Activated CD4-positive, alpha-beta memory T cell treated with anti-CD3 and anti-CD28 coated beads, Interleukin-2, amount 10 ng/mL, durations not matched to agents 7 days and 5 days (primary cell): ENCODE measurements around the gene TMEM202. TPM values are rescaled to one million over a fixed set of nuclear protein-coding genes. Genes with fewer than 3 reads are reported as not detected.

ENCODE experiments used
- CTCF ChIA-PET: fragments of 350-600 bp; sonication (Branson Sonifier 250); formaldehyde crosslinking; loops from one replicate; lab custom pipeline; 2021; ENCODE audit warnings: antibody characterized with exemption, inconsistent platforms; lab: Charles Lee
- POLR2A ChIA-PET: fragments of 350-600 bp; sonication (Branson Sonifier 250); formaldehyde crosslinking; loops from one replicate; lab custom pipeline; 2021; ENCODE audit warnings: antibody characterized with exemption; lab: Charles Lee
- DNase-seq: peaks from one replicate; pipeline ENCODE4 v3.0.0-alpha.2; 2020
- H3K27ac Mint-ChIP-seq: one replicate; pipeline ENCODE4 v1.8.0; 2021; ENCODE audit warnings: mild to moderate bottlenecking, mixed read lengths
- H3K27me3 Mint-ChIP-seq: one replicate; pipeline ENCODE4 v1.8.0; 2021; ENCODE audit warnings: mixed read lengths
- H3K36me3 Mint-ChIP-seq: one replicate; pipeline ENCODE4 v1.8.0; 2021; ENCODE audit warnings: low read depth, mixed read lengths
- H3K4me1 Mint-ChIP-seq: one replicate; pipeline ENCODE4 v1.8.0; 2021; ENCODE audit warnings: mixed read lengths
- H3K4me3 Mint-ChIP-seq: one replicate; pipeline ENCODE4 v1.8.0; 2021; ENCODE audit warnings: mild to moderate bottlenecking, mixed read lengths
- H3K9me3 Mint-ChIP-seq: one replicate; pipeline ENCODE4 v1.8.0; 2021; ENCODE audit warnings: mixed read lengths
- total RNA-seq, 2 experiments: library from RNA; stranded (reverse); gene quantifications; one replicate each; pipeline ENCODE4 v1.2.3, GENCODE V29; 2021

Gene TMEM202
- total RNA-seq, 2 experiments from 2014 or later, result not detected

DNA sequence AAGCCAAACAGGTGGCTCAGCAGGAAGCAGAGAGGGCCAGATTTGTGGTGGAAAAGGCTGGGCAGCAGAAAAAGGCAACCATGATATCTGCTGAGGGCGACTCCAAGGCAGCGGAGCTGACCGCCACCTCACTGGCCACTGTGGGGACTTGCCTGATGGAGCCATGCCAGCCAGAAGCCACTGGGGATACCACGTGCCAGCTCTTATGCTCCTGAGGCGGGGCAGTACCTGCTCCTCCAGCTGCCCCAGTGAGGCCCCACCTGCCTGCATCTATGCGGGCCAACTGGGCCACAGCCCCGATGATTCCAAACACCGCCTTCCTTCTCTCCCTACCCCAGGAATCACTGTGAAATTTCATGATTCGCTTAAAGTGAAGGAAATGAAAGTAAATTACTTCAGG, 53.1 kb downstream of the TMEM202 start:
- CTCF ChIA-PET, result no interaction called here
- no peaks in the 10 kb centered on the region for H3K36me3 Mint-ChIP-seq
- H3K4me3 Mint-ChIP-seq, result no peak overlapping the region
- H3K9me3 Mint-ChIP-seq, result no peaks in the 10 kb centered on the region
- POLR2A ChIA-PET, result no interaction called here
- no peaks in the 10 kb centered on the region for H3K4me1 Mint-ChIP-seq
- DNase-seq, result no peak
- H3K27me3 Mint-ChIP-seq, result peaks cover 11% of the 10 kb centered on the region
- H3K27ac Mint-ChIP-seq, result no peak overlapping the region

DNA sequence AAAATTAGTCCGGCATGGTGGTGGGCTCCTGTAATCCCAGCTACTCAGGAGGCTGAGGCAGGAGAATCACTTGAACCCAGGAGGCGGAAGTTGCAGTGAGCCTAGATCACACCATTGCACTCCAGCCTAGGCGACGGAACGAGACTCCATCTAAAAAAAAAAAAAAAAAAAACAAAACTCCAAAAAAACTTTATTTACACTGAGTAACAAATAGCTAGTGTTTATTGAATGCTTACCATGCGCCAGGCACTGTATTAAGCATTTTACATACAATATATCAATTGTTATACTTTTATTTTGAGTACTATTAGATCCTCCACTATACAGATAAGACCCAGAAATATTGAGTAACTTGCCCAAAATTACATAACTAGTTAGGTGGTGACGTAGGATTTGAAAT, 58.6 kb downstream of the TMEM202 start:
- no peaks in the 10 kb centered on the region for H3K36me3 Mint-ChIP-seq
- H3K4me1 Mint-ChIP-seq, result peaks cover 3% of the 10 kb centered on the region
- H3K27ac Mint-ChIP-seq, result no peak overlapping the region
- CTCF ChIA-PET, result no interaction called here
- peaks cover 6% of the 10 kb centered on the region for H3K27me3 Mint-ChIP-seq
- no peak for DNase-seq
- no peaks in the 10 kb centered on the region for H3K9me3 Mint-ChIP-seq
- H3K4me3 Mint-ChIP-seq, result no peak overlapping the region
- POLR2A ChIA-PET, result no interaction called here

Other genes starting within 250 kb of the TMEM202 start
- gene GRAMD2A, start 200.5 kb upstream of the TMEM202 start, total RNA-seq, result not detected
- 1,000 to 10,000 TPM; 1,064 to 1,081 TPM for gene PKM, start 167.1 kb upstream of the TMEM202 start, total RNA-seq
- 10 to 100 TPM; 58.8 to 65.0 TPM for gene PARP6, start 125.8 kb upstream of the TMEM202 start, total RNA-seq
- gene CELF6, start 78.1 kb upstream of the TMEM202 start, total RNA-seq, result under 1 TPM; 0.18 to 0.58 TPM
- 100 to 1,000 TPM; 110 to 111 TPM for gene HEXA, start 22.3 kb upstream of the TMEM202 start, total RNA-seq
- 100 to 1,000 TPM; 133 to 138 TPM for gene ARIH1, start 76.0 kb downstream of the TMEM202 start, total RNA-seq